Keratinocyte (primary cell): ENCODE data around the gene CDC6. TPM values are rescaled to one million over a fixed set of nuclear protein-coding genes. Genes with fewer than 3 reads are reported as not detected.

Experiments used
- DNase-seq: peaks from one replicate; pipeline ENCODE4 v3.0.0-alpha.2; 2011; ENCODE audit warnings: low read depth, missing footprints, low spot score
- FAIRE-seq: peaks from 2 replicates; lab custom pipeline; 2011; peaks lifted over from hg19 to GRCh38; lab: Jason Lieb, UNC
- H2AFZ ChIP-seq: 2 replicates; pipeline ENCODE4 v1.6.0; 2012; ENCODE audit warnings: low read length, control low read depth, inconsistent platforms; ENCODE audit not compliant: control insufficient read depth
- H3K27ac ChIP-seq: 2 replicates; pipeline ENCODE4 v1.5.1; 2011; ENCODE audit warnings: low read length; ENCODE audit not compliant: control insufficient read depth, insufficient read depth
- H3K27me3 ChIP-seq: 3 replicates; pipeline ENCODE4 v1.6.0; 2011; ENCODE audit warnings: low read length; ENCODE audit not compliant: control insufficient read depth, insufficient read depth; ENCODE audit errors: extremely low read depth
- H3K36me3 ChIP-seq, 2 experiments: 2 replicates in 1 of 2; 3 replicates in 1 of 2; pipeline ENCODE4 v1.5.1; 2011; ENCODE audit warnings: low read length in 2 of 2, mild to moderate bottlenecking in 1 of 2; ENCODE audit not compliant: control insufficient read depth in 2 of 2, insufficient read depth in 2 of 2; ENCODE audit errors: extremely low read depth in 1 of 2
- H3K4me1 ChIP-seq: 3 replicates; pipeline ENCODE4 v1.5.1; 2011; ENCODE audit warnings: low read length; ENCODE audit not compliant: control insufficient read depth, insufficient read depth; ENCODE audit errors: extremely low read depth
- H3K4me2 ChIP-seq: 3 replicates; pipeline ENCODE4 v1.6.0; 2011; ENCODE audit warnings: low read depth, low read length; ENCODE audit not compliant: control insufficient read depth, insufficient read depth; ENCODE audit errors: extremely low read depth
- H3K4me3 ChIP-seq, 3 experiments: fragments of 200-600 bp in 1 of 3; sonication (generic) in 1 of 3; 2 replicates in 2 of 3; 3 replicates in 1 of 3; pipeline ENCODE4 v1.5.1; 2011 to 2016; ENCODE audit warnings: low read length in 3 of 3, mild to moderate bottlenecking in 3 of 3, control low read depth in 2 of 3, inconsistent platforms in 1 of 3, low read depth in 1 of 3, mixed read lengths in 1 of 3, mixed run types in 1 of 3, moderate library complexity in 1 of 3; ENCODE audit not compliant: control insufficient read depth in 2 of 3, insufficient read depth in 2 of 3; ENCODE audit errors: extremely low read depth in 1 of 3
- H3K79me2 ChIP-seq: 2 replicates; pipeline ENCODE4 v1.6.0; 2012; ENCODE audit warnings: low read length; ENCODE audit not compliant: control insufficient read depth, insufficient read depth
- H3K9ac ChIP-seq: 3 replicates; pipeline ENCODE4 v1.6.0; 2011; ENCODE audit warnings: low read length; ENCODE audit not compliant: control insufficient read depth, insufficient read depth; ENCODE audit errors: extremely low read depth
- H3K9me1 ChIP-seq: 3 replicates; pipeline ENCODE4 v1.6.0; 2011; ENCODE audit warnings: low read length; ENCODE audit not compliant: control insufficient read depth, insufficient read depth; ENCODE audit errors: extremely low read depth
- H3K9me3 ChIP-seq: 2 replicates; pipeline ENCODE4 v1.5.1; 2012; ENCODE audit warnings: low read depth, low read length; ENCODE audit not compliant: control insufficient read depth
- H4K20me1 ChIP-seq: 3 replicates; pipeline ENCODE4 v1.6.0; 2011; ENCODE audit warnings: low read length; ENCODE audit not compliant: control insufficient read depth, insufficient read depth; ENCODE audit errors: extremely low read depth
- EZH2 ChIP-seq: IDR thresholded peaks from one replicate; pipeline ENCODE4 v1.6.1; 2012; ENCODE audit warnings: inconsistent platforms, mild to moderate bottlenecking, low read length, moderate library complexity
- dilution Hi-C: fragments of 300-500 bp; cut with MboI; formaldehyde crosslinking; loops from one replicate; pipeline ENCODE4 v1.7.0; 2020; ENCODE audit warnings: low sequenced_read_pairs; ENCODE audit not compliant: extremely low pct_ligation_motif_present
- polyA plus RNA-seq, 5 experiments: library from polyadenylated mRNA; depleted of rRNA in 3 of 5; stranded (reverse) in 3 of 5; stranded (forward) in 1 of 5; unstranded in 1 of 5; fragments of >200 nt; gene quantifications; 1 replicate in 1 of 5; 2 replicates in 3 of 5; 3 replicates in 1 of 5; pipeline versions ENCODE4 v1.2.1 to v1.2.3, GENCODE V29; 2011 to 2012; ENCODE audit warnings: missing spikeins in 2 of 5, low read depth in 1 of 5, low replicate concordance in 1 of 5
- TF ChIP-seq, protein P1 (sequence below), 3 experiments: IDR thresholded peaks in 1 of 3; conservative IDR thresholded peaks in 1 of 3; optimal IDR thresholded peaks in 1 of 3; 2 replicates in 2 of 3; 3 replicates in 1 of 3; pipeline versions ENCODE3 to v1.5.1; 2011; ENCODE audit warnings: low read length in 3 of 3, mild to moderate bottlenecking in 3 of 3, moderate library complexity in 2 of 3, control low read depth in 1 of 3, inconsistent platforms in 1 of 3; ENCODE audit not compliant: insufficient read depth in 2 of 3; ENCODE audit errors: extremely low read depth in 1 of 3

Gene CDC6
- polyA plus RNA-seq, 1 donor (not counting 4 experiments of a cell fraction or from before 2014, with no cell fraction given) = 28.0 TPM

DNA sequence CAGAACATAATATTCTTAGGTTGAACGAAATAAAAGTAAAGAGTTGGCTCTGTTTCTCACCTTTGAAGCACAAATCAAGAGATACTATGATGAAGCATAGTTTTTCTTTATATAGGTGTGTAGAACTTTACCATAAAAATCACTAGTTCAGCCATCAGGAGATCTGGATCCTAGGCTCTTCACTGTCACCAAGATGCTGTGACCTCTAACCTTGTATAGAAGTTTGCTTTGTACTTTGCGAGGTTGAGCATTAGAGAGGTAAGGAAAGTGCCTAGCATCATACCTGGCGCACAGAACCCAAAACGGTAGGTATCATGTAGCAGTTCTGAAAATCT, 553 bp upstream of the CDC6 start:
- no peak for DNase-seq

DNA sequence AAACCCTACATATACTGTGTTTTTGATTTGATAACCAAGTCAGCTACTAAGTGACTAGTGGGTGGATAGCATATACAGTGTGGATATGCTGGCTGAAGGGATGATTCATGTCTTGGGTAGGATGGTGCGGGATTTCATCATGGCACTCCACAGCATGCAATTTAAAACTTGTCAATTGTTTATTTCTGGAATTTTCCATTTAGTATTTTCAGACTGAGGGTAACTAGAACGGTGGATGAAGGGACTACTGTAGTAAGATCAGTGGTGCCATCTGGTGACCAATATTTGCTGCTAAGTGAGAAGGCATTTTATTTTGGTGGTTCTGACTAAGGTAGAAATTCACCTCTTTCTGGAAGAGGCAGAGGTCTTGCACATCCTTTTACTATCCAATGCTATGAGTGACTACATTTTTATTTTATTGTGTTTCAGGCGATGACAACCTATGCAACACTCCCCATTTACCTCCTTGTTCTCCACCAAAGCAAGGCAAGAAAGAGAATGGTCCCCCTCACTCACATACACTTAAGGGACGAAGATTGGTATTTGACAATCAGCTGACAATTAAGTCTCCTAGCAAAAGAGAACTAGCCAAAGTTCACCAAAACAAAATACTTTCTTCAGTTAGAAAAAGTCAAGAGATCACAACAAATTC, 3.1 kb downstream of the CDC6 start:
- peak overlapping the region; percentile 69 for H3K27ac ChIP-seq
- no peak overlapping the region for H3K4me3 ChIP-seq
- no peaks in the 10 kb centered on the region for H3K9me3 ChIP-seq
- peaks cover 9% of the 10 kb centered on the region for H3K4me1 ChIP-seq
- no peak overlapping the region for H3K4me2 ChIP-seq
- H3K79me2 ChIP-seq = peaks cover 10% of the 10 kb centered on the region
- no peak overlapping the region for H2AFZ ChIP-seq
- no peak overlapping the region for H3K9ac ChIP-seq
- dilution Hi-C loops = no loop called here
- no peaks in the 10 kb centered on the region for H3K27me3 ChIP-seq
- H4K20me1 ChIP-seq = no peaks in the 10 kb centered on the region
- H3K9me1 ChIP-seq = no peaks in the 10 kb centered on the region
- FAIRE-seq (peak; percentile 60), DNase-seq (peak; percentile 45)
- H3K36me3 ChIP-seq = peaks cover 0 to 22% of the 10 kb centered on the region in 2 experiments
- no peak for TF ChIP-seq EZH2
- TF ChIP-seq, protein P1, sequence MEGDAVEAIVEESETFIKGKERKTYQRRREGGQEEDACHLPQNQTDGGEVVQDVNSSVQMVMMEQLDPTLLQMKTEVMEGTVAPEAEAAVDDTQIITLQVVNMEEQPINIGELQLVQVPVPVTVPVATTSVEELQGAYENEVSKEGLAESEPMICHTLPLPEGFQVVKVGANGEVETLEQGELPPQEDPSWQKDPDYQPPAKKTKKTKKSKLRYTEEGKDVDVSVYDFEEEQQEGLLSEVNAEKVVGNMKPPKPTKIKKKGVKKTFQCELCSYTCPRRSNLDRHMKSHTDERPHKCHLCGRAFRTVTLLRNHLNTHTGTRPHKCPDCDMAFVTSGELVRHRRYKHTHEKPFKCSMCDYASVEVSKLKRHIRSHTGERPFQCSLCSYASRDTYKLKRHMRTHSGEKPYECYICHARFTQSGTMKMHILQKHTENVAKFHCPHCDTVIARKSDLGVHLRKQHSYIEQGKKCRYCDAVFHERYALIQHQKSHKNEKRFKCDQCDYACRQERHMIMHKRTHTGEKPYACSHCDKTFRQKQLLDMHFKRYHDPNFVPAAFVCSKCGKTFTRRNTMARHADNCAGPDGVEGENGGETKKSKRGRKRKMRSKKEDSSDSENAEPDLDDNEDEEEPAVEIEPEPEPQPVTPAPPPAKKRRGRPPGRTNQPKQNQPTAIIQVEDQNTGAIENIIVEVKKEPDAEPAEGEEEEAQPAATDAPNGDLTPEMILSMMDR (optimal IDR thresholded peaks at IDR 0.05 in 1 of 3, IDR thresholded peaks at IDR 0.05 in 1 of 3, conservative IDR thresholded peaks at IDR 0.05 in 1 of 3; ENCODE audit: extremely low read depth in 1 of 3, insufficient read depth in 2 of 3, low read length in 3 of 3) = peak in 2 of 3 experiments; percentile 40 to 71

More for the DNA sequence above, 553 bp upstream of the CDC6 start:
- Histone ChIP-seq H3K27me3 (no peaks in the 10 kb centered on the region), H3K36me3 (peaks cover under 1 to 7% of the 10 kb centered on the region in 2 experiments), H3K4me2 (peak overlapping the region; percentile 30), H2AFZ (no peak overlapping the region), H3K9me3 (no peaks in the 10 kb centered on the region), H3K4me3 (no peak overlapping the region), H3K4me1 (peaks cover 31% of the 10 kb centered on the region), H3K27ac (no peak overlapping the region), H4K20me1 (no peaks in the 10 kb centered on the region), H3K79me2 (peaks cover 10% of the 10 kb centered on the region), H3K9ac (no peak overlapping the region), H3K9me1 (no peaks in the 10 kb centered on the region)
- FAIRE-seq = no peak
- TF ChIP-seq, protein P1 (optimal IDR thresholded peaks at IDR 0.05 in 1 of 3, IDR thresholded peaks at IDR 0.05 in 1 of 3, conservative IDR thresholded peaks at IDR 0.05 in 1 of 3; ENCODE audit: extremely low read depth in 1 of 3, insufficient read depth in 2 of 3, low read length in 3 of 3) = no peak
- TF ChIP-seq EZH2 = no peak
- dilution Hi-C loops = no loop called here
